GM10847 (cell line): ENCODE results near the gene PGLYRP4.

Experiments used
- POLR2A ChIP-seq: IDR thresholded peaks from 2 replicates; pipeline ENCODE4 v1.6.1; 2011; ENCODE audit not compliant: insufficient read length; ENCODE audit errors: extremely low read depth

Gene PGLYRP4

GRCh38 chr1:153362187-153362775, 13.6 kb upstream of the PGLYRP4 start:
- no peak for TF ChIP-seq POLR2A

- TF ChIP-seq POLR2A = no peak
Measured at GRCh38 chr1:153361480-153362109, 13.0 kb upstream of the PGLYRP4 start.

- TF ChIP-seq POLR2A = no peak
Measured at GRCh38 chr1:153360592-153361479, 12.2 kb upstream of the PGLYRP4 start.

GRCh38 chr1:153360190-153360589, 11.5 kb upstream of the PGLYRP4 start:
- TF ChIP-seq POLR2A = no peak

GRCh38 chr1:153359241-153359640, 10.6 kb upstream of the PGLYRP4 start:
- TF ChIP-seq POLR2A = no peak

- TF ChIP-seq POLR2A = no peak
Measured at GRCh38 chr1:153358691-153358975, 10.0 kb upstream of the PGLYRP4 start.

- TF ChIP-seq POLR2A = no peak
Measured at GRCh38 chr1:153357853-153358690, 9.4 kb upstream of the PGLYRP4 start, which contains the start of gene S100A9. S100A9 (plus strand) TSS chr1:153357854; CDS start chr1:153358284, 430 bp downstream.

- no peak for TF ChIP-seq POLR2A
Measured at GRCh38 chr1:153357076-153357852, 8.6 kb upstream of the PGLYRP4 start.

GRCh38 chr1:153356392-153357075, 7.9 kb upstream of the PGLYRP4 start:
- TF ChIP-seq POLR2A = no peak

GRCh38 chr1:153355445-153356071, 6.9 kb upstream of the PGLYRP4 start:
- no peak for TF ChIP-seq POLR2A

- no peak for TF ChIP-seq POLR2A
Measured at GRCh38 chr1:153354515-153355193, 6.0 kb upstream of the PGLYRP4 start.

- no peak for TF ChIP-seq POLR2A
Measured at GRCh38 chr1:153353226-153353947, 4.7 kb upstream of the PGLYRP4 start.

GRCh38 chr1:153352523-153352922, 3.9 kb upstream of the PGLYRP4 start:
- no peak for TF ChIP-seq POLR2A
